ENCODE measurements around the gene SF1. TPM values are rescaled to one million over a fixed set of nuclear protein-coding genes. Genes with fewer than 3 reads are reported as not detected.

Gene SF1
- total and polyA plus RNA-seq, 2 donors from 2014 or later: 87.5 to 320 TPM

GRCh38 chr11:64762674-64763525, 15.4 kb downstream of the SF1 start:
- intact Hi-C loops (cut with DNase I): no loop called here
- Histone ChIP-seq H3K4me1 (ENCODE audit: control insufficient read depth in 2 of 3, insufficient read depth in 2 of 3, low read depth in 1 of 3, low read length in 3 of 3) (peaks cover 3 to 52% (median 30%) of the 10 kb centered on the region in 3 donors), H3K36me3 (ENCODE audit: control insufficient read depth in 2 of 3, insufficient read depth in 3 of 3, low read length in 3 of 3) (peaks cover 9 to 34% (median 27%) of the 10 kb centered on the region in 3 donors), H3K9me3 (ENCODE audit: control insufficient read depth in 2 of 3, insufficient read depth in 1 of 3, low read length in 3 of 3) (no peaks in the 10 kb centered on the region), H3K4me3 (ENCODE audit: low read length in 3 of 3) (no peak overlapping the region), H3K27ac (ENCODE audit: low read depth in 2 of 2, low read length in 2 of 2) (peak overlapping the region; percentile 59 to 65), H3K27me3 (ENCODE audit: control insufficient read depth, insufficient read depth, low read length) (no peaks in the 10 kb centered on the region), H3K9ac (ENCODE audit: low read length in 3 of 3) (peak overlapping the region in 2 of 3 donors; percentile 17 to 31)
- no peak for TF ChIP-seq CTCF (IDR thresholded peaks at IDR 0.05; ENCODE audit: borderline replicate concordance, extremely low read depth, insufficient read depth)
- peak; percentile 82 to 97 (median 91) for DNase-seq
- no peak for FAIRE-seq

GRCh38 chr11:64762277-64762673, 16.1 kb downstream of the SF1 start:
- peaks cover 8 to 27% (median 21%) of the 10 kb centered on the region in 3 donors for H3K36me3 ChIP-seq (ENCODE audit: control insufficient read depth in 2 of 3, insufficient read depth in 3 of 3, low read length in 3 of 3)
- H3K27ac ChIP-seq (ENCODE audit: low read depth in 2 of 2, low read length in 2 of 2): peak overlapping the region; percentile 45 to 65
- no peak for FAIRE-seq
- H3K9ac ChIP-seq (ENCODE audit: low read length in 3 of 3): no peak overlapping the region
- peak in 2 of 5 donors; percentile 48 to 65 for DNase-seq
- peaks cover 3 to 48% (median 30%) of the 10 kb centered on the region in 3 donors for H3K4me1 ChIP-seq (ENCODE audit: control insufficient read depth in 2 of 3, insufficient read depth in 2 of 3, low read depth in 1 of 3, low read length in 3 of 3)
- intact Hi-C loops (cut with DNase I): no loop called here
- no peak for TF ChIP-seq CTCF (IDR thresholded peaks at IDR 0.05; ENCODE audit: borderline replicate concordance, extremely low read depth, insufficient read depth)
- no peak overlapping the region for H3K4me3 ChIP-seq (ENCODE audit: low read length in 3 of 3)
- no peaks in the 10 kb centered on the region for H3K9me3 ChIP-seq (ENCODE audit: control insufficient read depth in 2 of 3, insufficient read depth in 1 of 3, low read length in 3 of 3)
- H3K27me3 ChIP-seq (ENCODE audit: control insufficient read depth, insufficient read depth, low read length): no peaks in the 10 kb centered on the region

GRCh38 chr11:64760759-64761420, 17.5 kb downstream of the SF1 start:
- no peak overlapping the region for H3K9ac ChIP-seq (ENCODE audit: low read length in 3 of 3)
- no peak overlapping the region for H3K4me3 ChIP-seq (ENCODE audit: low read length in 3 of 3)
- intact Hi-C loops (cut with DNase I): no loop called here
- no peak for TF ChIP-seq CTCF (IDR thresholded peaks at IDR 0.05; ENCODE audit: borderline replicate concordance, extremely low read depth, insufficient read depth)
- H3K4me1 ChIP-seq (ENCODE audit: control insufficient read depth in 2 of 3, insufficient read depth in 2 of 3, low read depth in 1 of 3, low read length in 3 of 3): peaks cover 3 to 48% (median 30%) of the 10 kb centered on the region in 3 donors
- peak in 2 of 5 donors; percentile 9 to 34 for DNase-seq
- no peaks in the 10 kb centered on the region for H3K27me3 ChIP-seq (ENCODE audit: control insufficient read depth, insufficient read depth, low read length)
- H3K27ac ChIP-seq (ENCODE audit: low read depth in 2 of 2, low read length in 2 of 2): no peak overlapping the region
- no peak for FAIRE-seq
- H3K9me3 ChIP-seq (ENCODE audit: control insufficient read depth in 2 of 3, insufficient read depth in 1 of 3, low read length in 3 of 3): no peaks in the 10 kb centered on the region
- peaks cover 5 to 19% (median 15%) of the 10 kb centered on the region in 3 donors for H3K36me3 ChIP-seq (ENCODE audit: control insufficient read depth in 2 of 3, insufficient read depth in 3 of 3, low read length in 3 of 3)

Data from kidney (tissue), 14 donors.